ENCODE data around the gene ILF3.

The ILF3 gene

DNA sequence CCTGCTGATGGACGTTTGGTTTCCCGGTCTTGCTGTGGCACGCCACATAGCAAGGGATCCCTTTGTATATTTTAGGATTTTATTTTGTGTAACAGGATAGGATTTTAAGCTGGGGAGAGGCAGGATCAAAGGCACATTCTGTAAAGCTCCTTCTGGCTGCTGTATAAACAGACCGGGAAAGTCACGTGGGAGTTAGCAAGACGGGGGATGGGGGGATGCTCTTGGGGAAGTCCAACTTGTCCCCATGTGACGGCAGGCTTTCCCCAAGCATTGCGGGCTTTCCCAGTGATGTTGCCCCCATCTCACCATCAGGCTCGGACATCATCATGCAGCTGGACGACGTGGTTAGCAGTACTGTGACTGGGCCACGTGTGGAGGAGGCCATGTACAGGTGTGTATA, 52.8 kb downstream of the ILF3 start:
- DNase-seq: no peak

DNA sequence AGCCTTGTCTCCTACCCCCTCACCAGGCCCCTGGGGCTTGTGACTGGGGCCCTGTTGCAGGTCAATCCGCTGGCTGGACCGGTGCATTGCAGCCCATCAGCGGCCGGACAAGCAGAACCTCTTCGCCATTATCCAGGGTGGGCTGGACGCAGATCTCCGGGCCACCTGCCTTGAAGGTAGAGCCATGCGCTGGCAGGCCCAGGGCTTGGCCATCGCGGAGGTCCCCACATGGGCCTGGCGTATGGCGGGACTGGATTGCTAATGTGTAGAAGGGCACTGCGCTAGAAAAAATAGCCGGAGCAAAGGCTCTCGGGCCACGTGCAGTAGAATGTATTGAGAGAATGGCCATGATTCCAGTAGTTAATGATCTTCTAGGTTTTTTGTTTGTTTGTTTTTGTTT, 53.3 kb downstream of the ILF3 start:
- no peak for DNase-seq

- no peak for DNase-seq
Observed at GRCh38 chr19:10708291-10708690, 54.1 kb downstream of the ILF3 start.

DNA sequence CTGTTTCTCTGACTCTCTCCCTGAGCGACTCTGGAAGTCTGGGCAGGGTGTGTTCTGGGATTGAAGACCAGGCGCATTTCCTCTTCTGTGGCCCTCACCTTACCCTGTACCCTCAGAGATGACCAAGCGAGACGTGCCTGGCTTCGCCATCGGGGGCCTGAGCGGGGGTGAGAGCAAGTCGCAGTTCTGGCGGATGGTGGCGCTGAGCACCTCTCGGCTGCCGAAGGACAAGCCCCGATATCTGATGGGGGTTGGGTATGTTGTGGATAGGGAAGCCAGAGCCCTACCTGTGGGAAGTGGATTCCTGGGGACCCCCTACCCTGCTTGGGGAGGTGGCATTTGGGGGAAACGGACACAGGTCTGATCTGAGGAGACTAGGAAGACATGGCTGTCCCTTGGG, 57.9 kb downstream of the ILF3 start:
- DNase-seq: no peak

DNA sequence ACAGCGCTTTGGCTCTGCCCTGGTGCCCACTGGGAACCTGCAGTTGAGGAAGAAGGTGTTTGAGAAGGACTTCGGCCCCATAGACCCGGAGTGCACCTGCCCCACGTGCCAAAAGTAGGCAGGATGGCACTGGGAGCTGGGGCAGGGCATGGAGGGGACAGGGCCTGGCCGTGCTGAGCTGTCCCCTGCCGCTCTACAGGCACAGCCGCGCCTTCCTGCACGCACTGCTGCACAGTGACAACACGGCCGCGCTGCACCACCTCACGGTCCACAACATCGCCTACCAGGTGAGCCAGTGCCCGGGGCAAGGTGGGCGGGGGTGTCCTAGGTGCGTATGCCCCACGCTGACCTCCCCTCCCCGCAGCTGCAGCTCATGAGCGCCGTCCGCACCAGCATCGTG, 58.6 kb downstream of the ILF3 start:
- no peak for DNase-seq

GRCh38 chr19:10713317-10713716, 59.2 kb downstream of the ILF3 start:
- DNase-seq: no peak

DNA sequence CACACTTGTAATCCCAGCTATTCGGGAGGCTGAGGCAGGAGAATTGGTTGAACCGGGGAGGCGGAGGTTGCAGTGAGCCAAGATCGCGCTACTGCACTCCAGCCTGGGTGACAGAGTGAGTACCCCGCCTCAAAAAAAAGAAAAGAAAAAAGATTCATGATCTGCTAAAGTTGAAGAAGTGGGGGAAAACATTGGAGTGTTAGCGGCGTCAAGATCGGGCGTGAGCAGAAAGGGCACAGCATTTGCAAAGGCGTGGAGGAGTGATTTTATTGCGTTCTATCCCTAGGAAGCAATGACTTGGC, 62.9 kb downstream of the ILF3 start:
- DNase-seq: no peak

DNA sequence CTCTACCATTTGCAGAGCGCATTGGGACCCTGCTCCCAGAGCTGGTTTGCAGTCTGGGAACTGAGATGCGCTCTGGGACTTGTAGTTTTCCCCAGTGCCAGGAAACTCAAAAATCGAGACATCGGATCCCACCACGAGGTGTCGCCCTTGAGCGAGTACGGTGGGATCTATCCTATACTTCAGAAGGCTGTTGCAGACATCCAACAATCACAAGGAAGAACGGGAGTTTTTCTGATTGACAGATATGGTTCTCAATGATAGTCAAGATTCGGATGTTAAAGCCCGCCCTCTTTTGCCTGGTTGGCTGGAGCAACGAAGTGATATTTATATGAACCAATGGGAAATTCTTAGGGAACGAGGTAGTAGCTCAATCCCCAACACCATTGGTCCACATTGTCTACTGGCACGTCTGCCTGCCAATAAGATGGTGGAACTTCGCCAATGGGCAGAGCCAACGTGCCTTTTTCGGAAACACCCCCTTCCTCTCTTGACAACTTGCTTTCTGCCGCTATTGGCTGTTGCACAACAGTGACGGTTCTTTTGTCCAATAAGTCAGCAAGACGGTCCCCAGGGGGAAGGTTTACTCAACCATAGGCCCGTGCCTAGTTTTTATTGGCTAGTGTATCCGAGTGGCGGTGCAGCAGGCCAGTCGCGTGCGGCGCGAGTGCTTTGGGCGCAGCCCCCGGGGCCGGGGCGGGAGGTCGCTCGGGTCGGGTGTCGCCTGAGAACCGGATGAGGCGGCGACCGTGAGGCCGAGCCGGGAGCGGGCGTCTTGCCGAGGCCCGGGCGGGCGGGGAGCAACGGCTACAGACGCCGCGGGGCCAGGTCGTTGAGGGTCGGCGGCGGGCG, 63.4 kb downstream of the ILF3 start, which contains the start of gene DNM2:
TSS of gene DNM2 (plus strand) at position 724 of the 849 bp plus-strand sequence. CDS start 164 bp downstream, outside the sequence.
- DNase-seq: peak; percentile 100

GRCh38 chr19:10718205-10719196, 64.4 kb downstream of the ILF3 start:
- peak; percentile 28 for DNase-seq

GRCh38 chr19:10719466-10719961, 65.4 kb downstream of the ILF3 start:
- no peak for DNase-seq

GRCh38 chr19:10720607-10721125, 66.5 kb downstream of the ILF3 start:
- DNase-seq: no peak

GRCh38 chr19:10723591-10723990, 69.4 kb downstream of the ILF3 start:
- DNase-seq: no peak

DNA sequence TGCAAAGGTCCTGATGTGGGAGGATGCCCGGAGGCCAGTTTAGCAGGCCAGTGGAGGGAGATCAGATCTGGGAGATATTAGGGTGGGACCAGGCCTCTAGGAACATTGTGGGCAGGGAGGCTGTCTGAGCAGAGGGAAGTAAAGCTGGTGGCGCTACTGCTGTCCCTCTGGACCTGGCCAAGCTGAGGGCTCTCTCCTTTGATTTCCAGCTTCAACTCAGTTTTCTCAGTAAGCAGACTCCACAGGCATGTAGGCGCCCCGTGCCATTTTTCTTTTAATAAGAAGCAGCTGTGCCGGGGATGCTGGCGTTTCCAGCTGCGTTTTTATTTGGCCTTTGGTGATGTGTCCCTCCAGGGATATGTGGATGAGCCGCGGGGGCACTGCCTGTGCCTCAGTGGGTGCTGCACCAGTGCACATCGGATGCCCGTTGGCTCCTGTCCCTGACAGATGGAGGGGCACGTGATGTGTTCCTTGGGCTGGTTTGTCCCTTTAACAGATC, 70.5 kb downstream of the ILF3 start:
- peak; percentile 34 for DNase-seq

DNA sequence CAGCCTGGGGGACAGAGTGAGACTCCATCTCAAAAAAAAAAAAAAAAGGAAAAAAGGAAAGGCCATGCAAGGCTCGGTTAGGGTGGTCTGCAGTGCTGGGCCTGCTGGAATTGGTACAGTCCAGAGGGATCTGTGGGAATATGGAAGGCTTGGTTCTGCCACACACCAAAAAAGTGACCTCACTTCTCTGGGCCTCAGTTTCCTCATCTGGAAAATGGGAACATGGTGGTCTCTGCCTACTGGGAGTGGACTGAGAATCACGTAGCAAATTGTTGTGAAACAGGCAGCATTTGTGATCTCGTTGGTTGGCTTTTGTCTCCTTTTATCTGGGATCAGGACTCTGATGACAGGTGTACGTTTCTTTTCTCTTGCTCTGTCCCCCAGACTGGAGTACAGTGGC, 71.3 kb downstream of the ILF3 start:
- no peak for DNase-seq

- DNase-seq: no peak
Observed at GRCh38 chr19:10726268-10726667, 72.1 kb downstream of the ILF3 start.

- DNase-seq: no peak
Observed at GRCh38 chr19:10727685-10728201, 73.6 kb downstream of the ILF3 start.

- no peak for DNase-seq
Observed at GRCh38 chr19:10729411-10729810, 75.3 kb downstream of the ILF3 start.

DNA sequence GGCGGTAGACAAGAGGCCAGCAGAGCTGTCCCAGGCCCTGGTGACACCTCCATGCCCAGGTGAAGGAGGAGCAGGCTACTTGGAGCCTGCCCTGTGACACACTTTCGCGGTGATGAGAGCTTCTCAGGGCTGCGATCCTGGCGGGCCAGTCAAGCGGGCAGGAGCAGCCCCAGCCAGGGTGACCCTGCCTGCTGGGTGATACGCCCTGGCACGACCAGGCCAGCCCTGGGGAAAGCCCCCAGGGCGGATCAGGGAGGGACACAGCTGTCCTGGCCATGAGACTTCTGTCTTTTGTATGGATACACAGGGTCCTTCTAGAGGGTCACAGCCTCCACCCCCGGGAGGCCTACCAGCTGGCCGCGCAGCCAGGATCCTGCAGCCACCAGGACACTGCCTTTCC, 76.8 kb downstream of the ILF3 start:
- DNase-seq: no peak

- DNase-seq: no peak
Observed at GRCh38 chr19:10735741-10736140, 81.6 kb downstream of the ILF3 start.

GRCh38 chr19:10736189-10736588, 82.0 kb downstream of the ILF3 start:
- no peak for DNase-seq

DNA sequence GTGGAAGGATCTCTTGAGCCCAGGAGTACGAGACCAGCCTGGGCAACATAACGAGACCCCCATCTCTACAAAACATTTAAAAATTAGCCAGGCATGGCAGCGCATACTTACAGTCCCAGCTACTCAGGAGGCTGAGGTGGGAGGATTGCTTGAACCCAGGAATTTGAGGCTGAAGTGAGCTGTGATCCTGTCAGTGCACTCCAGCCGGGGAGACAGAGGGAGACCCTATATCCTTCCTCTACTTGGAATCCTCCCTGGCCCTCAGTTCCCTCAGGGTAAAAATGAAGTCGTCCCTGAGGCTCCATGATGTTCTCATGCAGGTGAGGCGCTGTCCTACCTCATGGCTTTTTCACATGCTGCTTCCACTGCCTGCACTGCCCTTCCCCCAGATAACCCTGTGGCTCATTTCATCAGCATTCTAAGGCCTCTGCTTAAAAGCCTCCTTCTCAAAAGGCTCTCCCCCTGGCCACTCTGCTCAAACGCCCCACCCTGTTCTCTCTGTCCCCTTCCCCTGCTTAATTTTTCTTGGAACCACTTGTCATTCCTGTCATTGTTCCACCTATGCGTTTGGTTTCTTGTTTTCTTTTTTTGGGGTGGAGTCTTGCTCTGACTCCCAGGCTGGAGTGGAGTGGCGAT, 82.9 kb downstream of the ILF3 start:
- DNase-seq: no peak

- no peak for DNase-seq
Observed at GRCh38 chr19:10737722-10738121, 83.6 kb downstream of the ILF3 start.

- DNase-seq: no peak
Observed at GRCh38 chr19:10740798-10741197, 86.7 kb downstream of the ILF3 start.

Data from fibroblast of skin of right biceps (primary cell).